OCI-LY1 (cell line): ENCODE measurements around the gene EIF2D.

ENCODE experiments used
- EZH2 ChIP-seq: fragments of 200-600 bp; sonication (generic), shearing (Covaris generic); IDR thresholded peaks from 2 replicates; pipeline ENCODE4 v1.8.0; 2017; ENCODE audit warnings: borderline replicate concordance, mixed run types, mild to moderate bottlenecking, antibody characterized with exemption, low read length, moderate library complexity, mixed read lengths
- TF ChIP-seq, protein P1 (sequence below): fragments of 200-600 bp; sonication (generic), shearing (Covaris generic); IDR thresholded peaks from 2 replicates; pipeline ENCODE4 v1.5.1; 2017; ENCODE audit warnings: mild to moderate bottlenecking, antibody characterized with exemption, low read length, moderate library complexity, mixed read lengths

DNA sequence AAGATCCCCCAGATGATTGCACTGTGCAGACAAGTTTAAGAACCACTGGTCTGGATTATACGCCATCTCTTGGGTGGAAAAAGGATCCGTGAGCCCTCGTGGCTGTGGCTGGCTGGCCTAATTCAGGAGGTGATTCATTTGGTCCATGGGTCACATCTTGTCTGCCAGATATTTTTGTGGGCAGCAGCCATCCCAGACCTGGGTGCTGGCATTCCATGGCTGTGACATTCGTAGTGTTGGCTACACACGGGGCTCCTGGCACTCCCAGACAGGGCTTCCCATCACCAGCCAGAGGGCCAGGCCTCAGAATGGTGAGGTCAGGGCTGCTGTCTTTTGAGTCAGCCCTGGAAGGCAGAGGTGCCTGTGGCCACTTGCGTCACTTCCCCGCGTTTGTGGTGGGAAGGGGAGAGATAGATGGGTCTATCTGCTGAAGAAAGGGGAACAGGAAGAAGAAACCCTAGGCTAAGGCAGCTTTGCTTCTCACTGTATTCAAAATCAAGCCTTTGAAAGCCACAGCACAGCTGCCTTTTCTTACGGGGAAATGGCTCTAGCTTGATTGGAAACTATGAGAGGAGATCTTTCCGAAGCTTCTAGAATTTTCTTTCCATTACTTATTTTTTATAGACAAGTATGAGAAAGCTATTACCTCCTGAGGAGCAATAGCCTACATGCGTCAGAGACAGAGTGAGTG, 32.4 kb downstream of the EIF2D start:
- no peak for TF ChIP-seq EZH2
- TF ChIP-seq, protein P1, sequence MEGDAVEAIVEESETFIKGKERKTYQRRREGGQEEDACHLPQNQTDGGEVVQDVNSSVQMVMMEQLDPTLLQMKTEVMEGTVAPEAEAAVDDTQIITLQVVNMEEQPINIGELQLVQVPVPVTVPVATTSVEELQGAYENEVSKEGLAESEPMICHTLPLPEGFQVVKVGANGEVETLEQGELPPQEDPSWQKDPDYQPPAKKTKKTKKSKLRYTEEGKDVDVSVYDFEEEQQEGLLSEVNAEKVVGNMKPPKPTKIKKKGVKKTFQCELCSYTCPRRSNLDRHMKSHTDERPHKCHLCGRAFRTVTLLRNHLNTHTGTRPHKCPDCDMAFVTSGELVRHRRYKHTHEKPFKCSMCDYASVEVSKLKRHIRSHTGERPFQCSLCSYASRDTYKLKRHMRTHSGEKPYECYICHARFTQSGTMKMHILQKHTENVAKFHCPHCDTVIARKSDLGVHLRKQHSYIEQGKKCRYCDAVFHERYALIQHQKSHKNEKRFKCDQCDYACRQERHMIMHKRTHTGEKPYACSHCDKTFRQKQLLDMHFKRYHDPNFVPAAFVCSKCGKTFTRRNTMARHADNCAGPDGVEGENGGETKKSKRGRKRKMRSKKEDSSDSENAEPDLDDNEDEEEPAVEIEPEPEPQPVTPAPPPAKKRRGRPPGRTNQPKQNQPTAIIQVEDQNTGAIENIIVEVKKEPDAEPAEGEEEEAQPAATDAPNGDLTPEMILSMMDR = no peak
